22Rv1 (cell line): Measurements from ENCODE around the gene USP40.

Experiments
- H3K27ac ChIP-seq: fragments of 450-650 bp; 2 replicates; pipeline ENCODE4 v1.5.1; 2017
- ZFX ChIP-seq: fragments of 450-650 bp; IDR thresholded peaks from 2 replicates; pipeline ENCODE4 v1.6.1; 2017; ENCODE audit warnings: antibody characterized with exemption, borderline replicate concordance
- TF ChIP-seq, protein P1 (sequence below): fragments of 450-650 bp; IDR thresholded peaks from 2 replicates; pipeline ENCODE4 v1.5.1; 2017; ENCODE audit warnings: mild to moderate bottlenecking

USP40 gene

DNA sequence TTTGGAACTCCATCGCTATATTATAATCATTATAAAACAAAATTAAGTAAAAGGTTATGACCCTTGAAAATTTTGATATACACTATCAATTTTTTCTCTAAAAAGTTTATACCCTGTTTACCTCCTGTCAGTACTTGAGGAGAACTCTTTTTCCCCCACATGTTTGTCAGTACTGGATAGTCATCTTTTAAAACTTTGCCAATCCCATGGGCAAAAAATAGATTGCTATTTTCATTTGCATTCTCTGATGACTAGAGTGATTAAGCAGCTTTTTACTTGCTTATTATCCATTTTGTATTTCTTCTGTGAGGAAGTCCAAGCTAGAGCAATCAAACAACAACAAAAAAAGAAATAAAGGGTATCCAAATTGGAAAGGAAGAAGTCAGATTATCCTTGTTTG lies 135.9 kb downstream of the USP40 start:
- H3K27ac ChIP-seq: no peak overlapping the region
- TF ChIP-seq ZFX: no peak
- TF ChIP-seq, protein P1, sequence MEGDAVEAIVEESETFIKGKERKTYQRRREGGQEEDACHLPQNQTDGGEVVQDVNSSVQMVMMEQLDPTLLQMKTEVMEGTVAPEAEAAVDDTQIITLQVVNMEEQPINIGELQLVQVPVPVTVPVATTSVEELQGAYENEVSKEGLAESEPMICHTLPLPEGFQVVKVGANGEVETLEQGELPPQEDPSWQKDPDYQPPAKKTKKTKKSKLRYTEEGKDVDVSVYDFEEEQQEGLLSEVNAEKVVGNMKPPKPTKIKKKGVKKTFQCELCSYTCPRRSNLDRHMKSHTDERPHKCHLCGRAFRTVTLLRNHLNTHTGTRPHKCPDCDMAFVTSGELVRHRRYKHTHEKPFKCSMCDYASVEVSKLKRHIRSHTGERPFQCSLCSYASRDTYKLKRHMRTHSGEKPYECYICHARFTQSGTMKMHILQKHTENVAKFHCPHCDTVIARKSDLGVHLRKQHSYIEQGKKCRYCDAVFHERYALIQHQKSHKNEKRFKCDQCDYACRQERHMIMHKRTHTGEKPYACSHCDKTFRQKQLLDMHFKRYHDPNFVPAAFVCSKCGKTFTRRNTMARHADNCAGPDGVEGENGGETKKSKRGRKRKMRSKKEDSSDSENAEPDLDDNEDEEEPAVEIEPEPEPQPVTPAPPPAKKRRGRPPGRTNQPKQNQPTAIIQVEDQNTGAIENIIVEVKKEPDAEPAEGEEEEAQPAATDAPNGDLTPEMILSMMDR: no peak

DNA sequence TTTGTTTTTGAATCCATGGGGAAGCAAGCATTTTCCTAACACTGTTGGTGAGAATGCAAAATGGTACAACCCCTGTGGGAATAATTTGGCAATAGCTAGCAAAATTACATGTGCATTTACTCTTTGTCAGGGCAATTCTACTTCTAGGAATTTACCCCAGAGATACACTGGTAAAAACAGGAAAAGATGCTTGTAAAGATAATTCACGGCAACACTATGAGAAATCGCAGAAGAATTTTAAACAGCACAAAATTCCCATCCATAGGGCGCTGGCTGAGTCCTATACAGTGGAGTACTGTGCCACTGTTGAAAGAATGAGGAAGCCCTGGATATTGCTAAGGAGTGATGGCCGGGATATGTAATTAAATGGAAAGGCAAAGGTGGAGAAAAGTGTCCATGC lies 136.5 kb downstream of the USP40 start:
- no peak for TF ChIP-seq ZFX
- TF ChIP-seq, protein P1: no peak
- no peak overlapping the region for H3K27ac ChIP-seq

DNA sequence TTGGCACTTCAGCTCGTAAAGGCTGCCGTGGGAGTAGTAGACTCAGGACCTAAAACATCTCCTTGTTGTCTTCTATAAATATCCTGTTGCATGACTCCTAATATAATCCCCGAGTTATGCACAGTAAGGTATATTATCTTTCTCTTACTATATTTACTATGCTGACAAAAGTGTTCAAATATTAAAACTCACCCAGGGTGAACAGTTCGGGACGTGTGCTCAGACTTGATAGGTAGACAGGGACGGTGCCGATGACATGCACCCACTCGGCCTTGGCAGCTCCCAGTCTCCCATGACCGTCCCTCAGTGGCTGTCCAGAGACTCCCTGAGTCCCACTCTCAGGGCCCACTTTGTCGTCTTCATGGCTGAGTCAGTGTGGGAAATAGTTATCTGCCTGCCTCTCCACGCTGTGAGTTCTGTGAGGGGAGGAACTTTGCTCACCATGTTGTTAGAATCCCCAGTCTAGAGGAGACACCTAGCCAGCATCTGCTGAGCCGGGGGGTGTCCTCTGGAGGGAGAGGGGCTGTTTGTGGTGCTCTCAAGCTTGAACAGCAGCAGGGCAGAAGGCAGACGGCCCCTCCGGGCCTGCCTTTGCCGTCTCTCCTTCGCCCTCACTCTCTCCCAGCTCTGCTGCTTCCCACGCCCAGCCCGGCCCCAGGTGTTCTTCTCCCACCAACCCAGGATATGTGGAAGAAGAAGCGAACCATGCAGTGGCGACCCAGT lies 137.2 kb downstream of the USP40 start:
- TF ChIP-seq, protein P1: no peak
- no peak for TF ChIP-seq ZFX
- H3K27ac ChIP-seq: no peak overlapping the region

DNA sequence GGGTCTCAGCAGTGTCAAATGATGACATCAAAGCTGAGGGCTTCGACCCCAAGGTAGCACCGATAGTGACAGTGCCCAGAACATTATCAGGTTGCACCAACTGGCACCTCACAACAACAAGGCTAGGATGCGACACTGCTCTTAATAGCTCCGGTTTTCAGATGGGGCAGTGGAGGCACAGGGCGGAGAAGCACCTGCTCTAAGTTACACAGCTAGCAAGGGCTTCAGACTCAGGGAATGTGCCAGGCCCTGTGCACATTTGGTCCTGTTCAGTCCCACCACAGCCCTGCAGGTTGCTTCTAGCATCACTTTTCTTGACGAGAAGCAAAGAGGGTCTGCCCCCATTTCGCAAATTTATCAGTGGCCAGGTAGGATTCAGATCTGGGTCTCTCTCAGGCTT lies 138.1 kb downstream of the USP40 start:
- no peak overlapping the region for H3K27ac ChIP-seq
- TF ChIP-seq, protein P1: no peak
- TF ChIP-seq ZFX: no peak

DNA sequence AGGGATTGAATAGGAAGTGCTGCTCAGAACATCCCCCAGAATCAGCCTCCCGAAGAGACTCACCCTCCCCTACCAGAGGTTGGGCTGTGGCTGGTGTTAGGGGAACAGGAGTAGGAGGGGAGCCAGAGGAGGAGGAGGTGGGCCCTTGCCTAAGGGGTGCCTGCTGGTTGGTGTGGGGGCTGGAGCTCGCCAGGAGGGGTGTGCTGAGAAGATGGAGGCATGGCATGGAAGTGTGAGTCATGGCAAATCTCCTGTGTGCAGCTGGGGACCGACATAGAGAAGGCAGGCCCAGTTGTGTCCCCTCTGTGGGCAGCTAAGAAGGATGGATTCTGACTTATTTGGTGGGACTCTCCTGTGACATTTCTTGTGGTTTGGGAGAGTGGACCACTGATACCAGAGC lies 138.6 kb downstream of the USP40 start:
- TF ChIP-seq ZFX: no peak
- TF ChIP-seq, protein P1: no peak
- no peak overlapping the region for H3K27ac ChIP-seq

DNA sequence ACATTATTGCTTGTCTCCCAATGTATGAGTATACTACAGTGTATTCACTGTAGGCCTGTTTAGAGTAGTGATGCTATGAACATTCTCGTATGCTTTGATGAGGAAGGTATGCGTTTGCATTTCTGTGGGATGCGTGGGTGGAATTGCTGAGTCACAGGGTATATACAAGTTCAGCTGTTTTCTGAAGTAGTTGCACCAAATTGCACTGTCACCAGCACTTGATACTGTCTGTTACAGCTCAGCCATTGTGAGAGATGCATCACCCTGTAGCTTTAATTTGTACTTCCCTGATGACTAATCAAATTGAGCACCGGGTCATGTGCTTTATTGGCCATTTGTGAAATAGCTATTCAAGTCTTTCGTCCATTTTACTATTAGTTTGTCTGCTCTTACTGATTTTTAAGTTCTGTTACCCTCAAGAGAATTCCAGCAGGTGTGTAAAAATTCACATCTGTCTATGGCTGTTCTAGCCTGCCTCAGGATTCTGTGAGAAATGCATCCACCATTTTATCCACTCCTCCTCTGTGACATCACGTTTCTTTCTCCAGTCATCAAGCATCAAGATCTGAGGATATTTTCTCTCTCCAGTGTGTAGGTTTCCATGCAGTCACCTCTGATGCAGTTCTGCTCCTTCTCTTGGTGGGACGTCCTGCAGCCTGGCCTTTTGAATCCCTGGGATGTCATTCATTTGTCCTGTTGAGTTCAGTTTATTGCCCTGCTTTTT lies 139.8 kb downstream of the USP40 start:
- no peak for TF ChIP-seq ZFX
- TF ChIP-seq, protein P1: no peak
- H3K27ac ChIP-seq: no peak overlapping the region
